ENCODE measurements around the gene STK26.
"Not testable (repeated sequence)": the region's sequence is repeated elsewhere in the genome, so short reads cannot be mapped to it uniquely, and the experiment has no call there.

The STK26 gene

DNA sequence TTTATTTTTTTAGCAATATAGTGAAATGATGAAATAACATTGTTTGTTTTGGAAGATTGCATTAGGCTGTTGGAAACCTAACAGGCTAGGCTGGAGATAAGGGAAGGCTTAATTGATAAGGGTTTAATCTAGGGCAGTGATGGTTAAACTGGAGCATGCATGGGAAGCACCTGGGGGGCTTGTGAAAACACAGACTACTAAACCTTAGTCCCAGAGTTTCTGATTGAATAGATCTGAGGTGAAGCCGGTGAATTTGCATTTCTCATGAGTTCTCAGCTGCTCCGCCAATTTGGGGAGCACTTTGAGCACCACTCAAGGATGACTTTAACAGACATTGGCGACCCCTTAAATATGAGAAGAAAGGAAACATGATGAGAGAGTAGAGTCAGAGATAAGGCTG lies 11.5 kb downstream of the STK26 start:
- no peak overlapping the region for H3K4me3 ChIP-seq (ENCODE audit: low read depth, low read length)

- no peak overlapping the region for H3K4me3 ChIP-seq (ENCODE audit: low read depth, low read length)
These were observed 14.4 kb downstream of the STK26 start for GRCh38 chrX:132037479-132037993.

DNA sequence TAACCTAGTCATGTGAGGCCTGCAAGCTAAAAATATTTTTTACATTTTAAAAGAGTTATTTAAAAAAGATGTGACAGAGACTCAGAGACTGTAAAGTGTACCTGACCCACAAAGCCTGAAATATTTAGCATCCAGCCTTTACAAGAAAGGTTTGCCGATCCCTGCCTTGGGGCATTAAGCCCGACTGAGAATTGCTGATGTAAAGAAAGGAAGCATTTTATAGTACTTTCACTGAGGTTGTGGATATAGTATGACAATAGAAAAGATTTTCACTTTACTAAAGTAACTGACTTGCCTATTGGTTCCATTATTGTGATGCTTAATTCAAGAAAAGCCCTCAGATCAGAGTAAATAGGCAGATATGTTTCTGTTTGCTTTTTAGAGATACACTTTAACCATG lies 17.0 kb downstream of the STK26 start:
- no peak overlapping the region for H3K4me3 ChIP-seq (ENCODE audit: low read depth, low read length)

GRCh38 chrX:132041015-132041414 lies 17.9 kb downstream of the STK26 start:
- H3K4me3 ChIP-seq (ENCODE audit: low read depth, low read length) = no peak overlapping the region

GRCh38 chrX:132043977-132044376 lies 20.9 kb downstream of the STK26 start:
- H3K4me3 ChIP-seq (ENCODE audit: low read depth, low read length) = no peak overlapping the region

DNA sequence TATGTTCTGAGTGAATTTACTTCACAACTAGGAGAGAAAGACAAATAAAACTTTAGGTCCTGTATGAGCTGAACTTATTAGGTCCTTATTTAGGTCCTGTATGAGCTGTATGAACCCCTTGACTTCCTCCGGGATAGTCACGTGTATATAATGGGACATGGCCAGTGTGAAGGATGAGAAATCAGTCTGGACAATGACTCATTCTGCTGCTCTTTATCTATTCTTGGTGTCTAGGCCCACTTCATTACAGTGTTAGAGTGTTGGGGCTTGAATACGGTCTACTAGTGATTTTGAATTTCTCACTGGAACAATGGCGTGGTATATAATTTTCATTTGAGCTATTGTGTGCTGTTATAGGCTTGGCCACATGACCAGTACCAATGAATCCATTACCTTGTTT lies 21.9 kb downstream of the STK26 start:
- no peak overlapping the region for H3K4me3 ChIP-seq (ENCODE audit: low read depth, low read length)

DNA sequence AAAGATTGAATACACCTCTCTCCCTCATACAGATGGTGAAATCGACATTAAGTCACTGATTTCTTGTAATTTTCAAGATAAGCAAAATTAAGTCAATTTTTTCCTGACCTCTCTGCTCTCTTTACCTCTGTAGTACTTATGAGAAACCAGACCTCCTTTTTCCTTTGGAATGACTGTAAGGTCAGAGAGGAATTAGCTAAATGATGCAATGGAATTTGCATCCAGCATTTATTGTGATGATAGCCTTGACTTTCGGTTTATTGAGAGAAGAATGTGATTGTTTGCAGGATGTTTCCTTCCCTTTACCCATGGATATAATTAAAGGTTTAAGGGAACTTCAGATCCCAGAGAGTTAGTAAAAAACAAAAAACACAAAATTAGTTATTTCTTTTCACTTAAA lies 22.4 kb downstream of the STK26 start:
- H3K4me3 ChIP-seq (ENCODE audit: low read depth, low read length) = no peak overlapping the region

- no peak overlapping the region for H3K4me3 ChIP-seq (ENCODE audit: low read depth, low read length)
These were observed 23.4 kb downstream of the STK26 start for GRCh38 chrX:132046533-132046932.

GRCh38 chrX:132051778-132052177 lies 28.7 kb downstream of the STK26 start:
- not testable (repeated sequence) for H3K4me3 ChIP-seq (ENCODE audit: low read depth, low read length)

GRCh38 chrX:132058050-132058449 lies 34.9 kb downstream of the STK26 start:
- no peak overlapping the region for H3K4me3 ChIP-seq (ENCODE audit: low read depth, low read length)

GRCh38 chrX:132058975-132059374 lies 35.9 kb downstream of the STK26 start:
- no peak overlapping the region for H3K4me3 ChIP-seq (ENCODE audit: low read depth, low read length)

DNA sequence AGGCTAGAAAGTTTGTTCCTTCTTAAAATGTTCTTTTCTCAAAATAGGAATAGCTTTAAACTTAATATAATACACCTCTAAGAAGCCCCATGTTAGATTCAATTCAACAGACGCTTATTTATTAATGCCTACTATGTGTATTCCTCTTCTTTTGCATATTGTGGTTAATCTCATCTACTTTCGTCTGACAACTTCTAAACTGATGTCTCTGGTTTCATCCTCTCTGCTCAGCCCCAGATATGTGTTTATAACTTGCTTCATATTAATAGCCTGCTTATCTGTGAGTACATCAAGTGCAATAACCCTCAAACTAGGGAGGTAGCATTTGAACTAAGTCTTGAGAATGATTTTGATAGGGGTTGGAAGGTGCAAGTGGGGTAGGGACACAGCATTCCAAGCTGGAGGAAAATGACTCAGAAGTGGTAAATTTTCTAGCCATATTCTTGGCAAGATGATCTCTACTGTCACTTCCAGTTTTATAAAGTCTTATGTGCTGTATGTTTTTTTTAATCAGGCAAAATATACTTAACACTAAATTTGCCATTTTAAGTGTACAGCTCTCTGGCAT lies 37.0 kb downstream of the STK26 start:
- H3K4me3 ChIP-seq (ENCODE audit: low read depth, low read length) = no peak overlapping the region

GRCh38 chrX:132063334-132063733 lies 40.2 kb downstream of the STK26 start:
- H3K4me3 ChIP-seq (ENCODE audit: low read depth, low read length) = no peak overlapping the region

GRCh38 chrX:132063862-132064261 lies 40.8 kb downstream of the STK26 start:
- no peak overlapping the region for H3K4me3 ChIP-seq (ENCODE audit: low read depth, low read length)

DNA sequence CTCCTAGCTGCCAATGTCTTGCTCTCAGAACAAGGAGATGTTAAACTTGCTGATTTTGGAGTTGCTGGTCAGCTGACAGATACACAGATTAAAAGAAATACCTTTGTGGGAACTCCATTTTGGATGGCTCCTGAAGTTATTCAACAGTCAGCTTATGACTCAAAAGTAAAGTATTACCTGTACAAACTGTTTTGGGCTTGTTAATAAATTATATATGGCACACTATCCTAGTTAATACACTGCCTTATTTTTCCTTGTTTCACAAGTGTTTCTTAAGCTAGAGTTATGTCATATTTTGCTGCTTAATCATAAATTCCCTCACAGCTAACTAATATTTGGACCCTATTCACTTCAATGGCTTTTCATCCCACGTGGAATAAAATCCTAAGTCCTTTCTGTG lies 45.3 kb downstream of the STK26 start:
- no peak overlapping the region for H3K4me3 ChIP-seq (ENCODE audit: low read depth, low read length)

DNA sequence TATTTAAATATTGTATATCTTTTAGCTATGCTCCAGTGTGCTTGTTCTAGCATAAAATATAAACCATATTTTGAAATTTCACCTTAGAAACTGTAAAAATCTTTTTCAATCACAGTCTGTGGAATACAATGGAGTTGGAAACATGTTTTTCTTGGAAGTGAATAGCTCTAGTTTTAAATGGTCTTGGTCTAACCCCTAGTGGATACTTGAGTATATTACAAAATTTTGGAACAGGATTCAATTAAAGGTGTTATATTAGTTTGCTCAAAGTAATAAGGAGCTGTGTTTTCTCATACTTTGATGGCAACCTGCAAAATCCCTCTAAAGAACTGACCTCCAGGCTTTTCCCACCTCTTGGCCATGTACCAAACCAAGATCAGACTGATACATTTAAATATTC lies 48.2 kb downstream of the STK26 start:
- no peak overlapping the region for H3K4me3 ChIP-seq (ENCODE audit: low read depth, low read length)

- H3K4me3 ChIP-seq (ENCODE audit: low read depth, low read length) = no peak overlapping the region
These were observed 54.3 kb downstream of the STK26 start for GRCh38 chrX:132077414-132077813.

DNA sequence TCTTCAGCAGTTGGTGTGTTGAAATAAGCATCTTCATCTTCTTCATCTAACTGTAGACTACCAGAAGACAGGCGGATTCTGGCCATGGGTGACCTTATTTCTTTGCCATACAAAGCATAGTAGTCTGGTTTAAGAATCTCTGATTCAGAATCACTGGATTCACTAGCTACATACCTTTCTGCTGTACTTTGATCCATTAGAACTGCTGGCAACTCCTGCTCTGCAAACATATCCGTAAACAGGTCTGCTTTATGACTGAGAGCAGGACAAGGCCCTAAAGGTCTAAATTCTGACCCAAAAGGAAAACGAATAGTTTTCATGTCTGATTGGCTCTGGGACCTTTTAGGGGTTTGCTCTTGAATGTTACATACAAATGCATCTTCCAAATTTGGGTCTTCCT lies 54.8 kb downstream of the STK26 start:
- H3K4me3 ChIP-seq (ENCODE audit: low read depth, low read length) = no peak overlapping the region

DNA sequence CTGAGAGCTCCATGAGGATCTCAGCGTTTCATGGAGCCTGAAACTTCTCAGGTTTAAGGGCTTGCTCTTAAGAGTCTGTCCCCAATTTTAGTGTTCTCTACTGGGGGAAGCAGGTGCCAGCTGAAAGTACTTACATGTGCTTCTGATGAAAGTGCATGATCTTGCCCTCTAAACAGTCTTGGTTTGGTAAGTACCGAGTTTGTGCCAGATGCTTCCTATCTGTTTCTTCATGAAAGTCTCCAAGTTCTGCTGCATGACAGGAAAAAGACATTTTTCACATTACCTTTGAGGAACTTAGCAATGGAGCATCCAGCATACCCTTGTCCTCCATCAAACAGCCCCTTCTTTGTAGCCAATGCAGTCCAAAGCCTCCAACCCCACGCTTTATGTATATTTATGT lies 62.7 kb downstream of the STK26 start:
- no peak overlapping the region for H3K4me3 ChIP-seq (ENCODE audit: low read depth, low read length)

GRCh38 chrX:132086672-132087071 lies 63.6 kb downstream of the STK26 start:
- H3K4me3 ChIP-seq (ENCODE audit: low read depth, low read length) = no peak overlapping the region

DNA sequence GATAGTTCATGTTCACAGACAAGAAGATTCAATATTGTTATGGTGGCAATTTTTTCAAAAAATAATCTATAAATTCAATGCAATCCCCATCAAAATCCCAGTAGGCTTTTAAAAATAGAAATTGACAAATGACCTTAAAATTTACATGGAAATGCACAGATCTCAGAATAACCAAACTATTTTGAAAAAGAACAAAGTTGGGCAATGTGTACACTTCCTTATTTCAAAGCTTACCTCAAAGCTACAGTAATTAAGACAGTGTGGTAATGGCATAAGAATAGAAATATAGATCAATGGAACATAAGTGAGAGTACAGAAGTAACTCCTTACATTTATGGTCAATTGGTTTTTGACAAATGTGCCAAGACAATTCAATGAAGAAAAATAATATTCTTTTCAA lies 65.8 kb downstream of the STK26 start:
- H3K4me3 ChIP-seq (ENCODE audit: low read depth, low read length) = no peak overlapping the region

- no peak overlapping the region for H3K4me3 ChIP-seq (ENCODE audit: low read depth, low read length)
These were observed 67.5 kb downstream of the STK26 start for GRCh38 chrX:132090403-132091159.
